SW480 (cell line): ENCODE measurements around the gene FBLN5.
"Not testable (repeated sequence)": the region's sequence is repeated elsewhere in the genome, so short reads cannot be mapped to it uniquely, and the experiment has no call there.

Experiments used
- DNase-seq: peaks from one replicate; pipeline ENCODE4 v3.0.0-alpha.2; 2016; ENCODE audit warnings: low spot score

The FBLN5 gene

GRCh38 chr14:91906374-91906773, 41.1 kb downstream of the FBLN5 start:
- no peak for DNase-seq

GRCh38 chr14:91904956-91905645, 42.4 kb downstream of the FBLN5 start:
- no peak for DNase-seq

GRCh38 chr14:91904483-91904882, 43.0 kb downstream of the FBLN5 start:
- DNase-seq: no peak

- no peak for DNase-seq
These were observed 44.4 kb downstream of the FBLN5 start for GRCh38 chr14:91903070-91903469.

- no peak for DNase-seq
These were observed 45.2 kb downstream of the FBLN5 start for GRCh38 chr14:91902336-91902735.

GRCh38 chr14:91901449-91902226, 45.9 kb downstream of the FBLN5 start:
- DNase-seq: no peak

- DNase-seq: no peak
These were observed 47.7 kb downstream of the FBLN5 start for GRCh38 chr14:91899806-91900205.

- peak; percentile 44 for DNase-seq
These were observed 48.3 kb downstream of the FBLN5 start for GRCh38 chr14:91899213-91899612.

- DNase-seq: no peak
These were observed 49.1 kb downstream of the FBLN5 start for GRCh38 chr14:91898372-91898771.

- DNase-seq: not testable (repeated sequence)
These were observed 49.8 kb downstream of the FBLN5 start for GRCh38 chr14:91897716-91898115.

GRCh38 chr14:91897106-91897701, 50.3 kb downstream of the FBLN5 start:
- DNase-seq: no peak

GRCh38 chr14:91896419-91896818, 51.1 kb downstream of the FBLN5 start:
- DNase-seq: no peak

- no peak for DNase-seq
These were observed 53.8 kb downstream of the FBLN5 start for GRCh38 chr14:91893669-91894068.

GRCh38 chr14:91893007-91893406, 54.5 kb downstream of the FBLN5 start:
- peak; percentile 29 for DNase-seq

- no peak for DNase-seq
These were observed 55.7 kb downstream of the FBLN5 start for GRCh38 chr14:91891721-91892220.

GRCh38 chr14:91891101-91891500, 56.4 kb downstream of the FBLN5 start:
- no peak for DNase-seq

- DNase-seq: no peak
These were observed 57.2 kb downstream of the FBLN5 start for GRCh38 chr14:91890291-91890749.

GRCh38 chr14:91889477-91890211, 57.9 kb downstream of the FBLN5 start:
- no peak for DNase-seq

GRCh38 chr14:91888641-91889476, 58.6 kb downstream of the FBLN5 start:
- no peak for DNase-seq

GRCh38 chr14:91886961-91887360, 60.5 kb downstream of the FBLN5 start:
- DNase-seq: no peak

GRCh38 chr14:91885839-91886238, 61.7 kb downstream of the FBLN5 start:
- no peak for DNase-seq
